Right lobe of liver (tissue), 4 donors: Measurements from ENCODE around the gene LCN1.

Experiments used
- CTCF ChIP-seq, 4 donors: fragments of 200-600 bp in 3 of 4; fragments of 450-650 bp in 1 of 4; IDR thresholded peaks; one replicate each; pipeline versions ENCODE4 v1.5.1 to v1.8.0; 2016 to 2022; ENCODE audit warnings: antibody characterized with exemption in 4 of 4, mild to moderate bottlenecking in 2 of 4
- POLR2A ChIP-seq: fragments of 450-650 bp; IDR thresholded peaks from one replicate; pipeline ENCODE4 v1.6.1; 2017; ENCODE audit warnings: antibody characterized with exemption, mild to moderate bottlenecking
- donor health status: DM: no; HTN: no; CAD: no.
- donor health status: DM: no; HTN: no; CAD: no.
- donor health status: DM: no; HTN: yes; CAD: no.

GRCh38 chr9:135512241-135512603 is 9.0 kb upstream of the LCN1 start:
- TF ChIP-seq CTCF (IDR thresholded peaks at IDR 0.05) = no peak
- TF ChIP-seq POLR2A = no peak
